Glomerular visceral epithelial cell (primary cell): ENCODE results near the gene CDK5RAP3.
"Not testable (repeated sequence)": the region's sequence is repeated elsewhere in the genome, so short reads cannot be mapped to it uniquely, and the experiment has no call there.

Experiments
- DNase-seq: peaks from one replicate; pipeline ENCODE4 v3.0.0-alpha.2; 2016; ENCODE audit errors: extremely low spot score

Gene CDK5RAP3

GRCh38 chr17:47970725-47971499 lies at the start of gene CDK5RAP3:
Gene CDK5RAP3 (plus strand): TSS chr17:47971113. CDS start chr17:47971147, 34 bp downstream.
- DNase-seq = peak; percentile 99

GRCh38 chr17:47924785-47925677 lies 45.9 kb upstream of the CDK5RAP3 start:
- DNase-seq = no peak

- no peak for DNase-seq
These were observed 45.3 kb upstream of the CDK5RAP3 start for GRCh38 chr17:47925678-47925988.

GRCh38 chr17:47927821-47928400 lies 43.0 kb upstream of the CDK5RAP3 start:
- DNase-seq = no peak

- no peak for DNase-seq
These were observed 42.5 kb upstream of the CDK5RAP3 start for GRCh38 chr17:47928415-47928814.

- DNase-seq = no peak
These were observed 41.5 kb upstream of the CDK5RAP3 start for GRCh38 chr17:47929218-47930000.

- DNase-seq = no peak
These were observed 39.1 kb upstream of the CDK5RAP3 start for GRCh38 chr17:47931848-47932247.

GRCh38 chr17:47934856-47935255 lies 36.1 kb upstream of the CDK5RAP3 start:
- DNase-seq = peak; percentile 57

- DNase-seq = not testable (repeated sequence)
These were observed 35.4 kb upstream of the CDK5RAP3 start for GRCh38 chr17:47935468-47935867.

- DNase-seq = peak; percentile 84
These were observed 35.0 kb upstream of the CDK5RAP3 start for GRCh38 chr17:47935961-47936360.

GRCh38 chr17:47937941-47938340 lies 33.0 kb upstream of the CDK5RAP3 start:
- no peak for DNase-seq

- DNase-seq = peak; percentile 97
These were observed 29.4 kb upstream of the CDK5RAP3 start, which contains the start of gene PNPO for GRCh38 chr17:47941246-47942095. Gene PNPO (plus strand): TSS chr17:47941571. CDS start chr17:47941676, 105 bp downstream.

GRCh38 chr17:47942096-47942510 lies 28.8 kb upstream of the CDK5RAP3 start:
- DNase-seq = no peak

- no peak for DNase-seq
These were observed 28.3 kb upstream of the CDK5RAP3 start for GRCh38 chr17:47942568-47942967.

- DNase-seq = no peak
These were observed 25.8 kb upstream of the CDK5RAP3 start for GRCh38 chr17:47945080-47945479.

- no peak for DNase-seq
These were observed 25.1 kb upstream of the CDK5RAP3 start for GRCh38 chr17:47945529-47946508.

GRCh38 chr17:47946516-47946915 lies 24.4 kb upstream of the CDK5RAP3 start:
- no peak for DNase-seq

- peak; percentile 83 for DNase-seq
These were observed 23.9 kb upstream of the CDK5RAP3 start for GRCh38 chr17:47946929-47947397.

GRCh38 chr17:47948706-47949196 lies 22.2 kb upstream of the CDK5RAP3 start:
- peak; percentile 35 for DNase-seq
